Neural cell (in vitro differentiated cells): ENCODE results near the gene PAN3. TPM values are rescaled to one million over a fixed set of nuclear protein-coding genes. Genes with fewer than 3 reads are reported as not detected.
A peak's percentile ranks its signal among the peaks of the same experiment; 100 is the strongest.

Source experiments
- H2AFZ ChIP-seq: fragments of 200-600, 300-800 bp; sonication (generic), shearing (Covaris generic); 2 replicates; pipeline ENCODE4 v1.6.0; 2014; ENCODE audit warnings: low read depth, mild to moderate bottlenecking, antibody characterized with exemption, low read length, moderate library complexity
- H3F3A ChIP-seq: fragments of 200-600 bp; shearing (Covaris generic); 2 replicates; pipeline ENCODE4 v1.6.1; 2016; ENCODE audit warnings: mild to moderate bottlenecking, moderate library complexity, mixed read lengths, antibody characterized with exemption, low read length; ENCODE audit not compliant: insufficient read depth, poor library complexity, severe bottlenecking
- H3K27ac ChIP-seq: fragments of 200-600, 300-800 bp; sonication (generic), shearing (Covaris generic); 2 replicates; pipeline ENCODE4 v1.5.1; 2014; ENCODE audit warnings: mild to moderate bottlenecking, low read length, moderate library complexity
- H3K27me3 ChIP-seq: fragments of 300-800, 200-600 bp; sonication (generic), shearing (Covaris generic); 2 replicates; pipeline ENCODE4 v1.6.0; 2014; ENCODE audit warnings: mild to moderate bottlenecking, low read depth, low read length, moderate library complexity; ENCODE audit not compliant: insufficient read depth
- H3K36me3 ChIP-seq: fragments of 300-800, 200-600 bp; sonication (generic), shearing (Covaris generic); 2 replicates; pipeline ENCODE4 v1.5.1; 2014; ENCODE audit warnings: mild to moderate bottlenecking, antibody characterized with exemption, low read length, moderate library complexity; ENCODE audit not compliant: insufficient read depth
- H3K4me2 ChIP-seq: fragments of 300-800, 200-600 bp; sonication (generic), shearing (Covaris generic); 2 replicates; pipeline ENCODE4 v1.6.0; 2014; ENCODE audit warnings: mild to moderate bottlenecking, low read length
- H3K4me3 ChIP-seq: fragments of 300-800, 200-600 bp; sonication (generic), shearing (Covaris generic); 2 replicates; pipeline ENCODE4 v1.5.1; 2014; ENCODE audit warnings: mild to moderate bottlenecking, low read length, moderate library complexity
- H3K79me2 ChIP-seq: fragments of 200-600 bp; shearing (Covaris generic); replicated peaks from 2 replicates; pipeline ENCODE4 v1.6.0; 2014; ENCODE audit warnings: mild to moderate bottlenecking, low read length, moderate library complexity; ENCODE audit not compliant: insufficient read depth
- H3K9ac ChIP-seq: fragments of 300-800, 200-600 bp; sonication (generic), shearing (Covaris generic); 2 replicates; pipeline ENCODE4 v1.6.1; 2016; ENCODE audit warnings: mild to moderate bottlenecking, low read length, mixed read lengths
- H3K9me2 ChIP-seq: fragments of 200-600 bp; shearing (Covaris generic); 2 replicates; pipeline ENCODE4 v1.6.1; 2016; ENCODE audit warnings: mild to moderate bottlenecking, low read length, mixed read lengths; ENCODE audit not compliant: insufficient read depth
- H3K9me3 ChIP-seq: fragments of 200-600, 300-800 bp; sonication (generic), shearing (Covaris generic); 2 replicates; pipeline ENCODE4 v1.6.1; 2016; ENCODE audit warnings: mild to moderate bottlenecking, mixed run types, low read length, moderate library complexity, mixed read lengths
- H4K20me1 ChIP-seq: fragments of 200-600 bp; shearing (Covaris generic); 2 replicates; pipeline ENCODE4 v1.6.1; 2016; ENCODE audit warnings: mild to moderate bottlenecking, mixed run types; ENCODE audit not compliant: insufficient read depth
- EP300 ChIP-seq: fragments of 450-650 bp; conservative IDR thresholded peaks from 2 replicates; pipeline ENCODE4 v1.6.1; 2014; ENCODE audit warnings: antibody characterized with exemption, mild to moderate bottlenecking, moderate library complexity; ENCODE audit not compliant: poor library complexity, severe bottlenecking
- EZH2 ChIP-seq: fragments of 200-600, 300-800 bp; shearing (Covaris generic), sonication (generic); IDR thresholded peaks from 2 replicates; pipeline ENCODE4 v1.6.1; 2014; ENCODE audit warnings: antibody characterized with exemption, low read length, borderline replicate concordance, mild to moderate bottlenecking; ENCODE audit not compliant: insufficient read depth, poor library complexity, severe bottlenecking
- MXI1 ChIP-seq: fragments of 450-650 bp; conservative IDR thresholded peaks from 2 replicates; pipeline ENCODE4 v1.6.1; 2014; ENCODE audit warnings: antibody characterized with exemption, mild to moderate bottlenecking; ENCODE audit not compliant: poor library complexity, severe bottlenecking
- POLR2AphosphoS5 ChIP-seq: IDR thresholded peaks from 2 replicates; pipeline ENCODE4 v1.6.1; 2012
- RAD21 ChIP-seq: fragments of 450-650 bp; conservative IDR thresholded peaks from 2 replicates; pipeline ENCODE4 v1.6.1; 2014; ENCODE audit warnings: antibody characterized with exemption, mild to moderate bottlenecking, moderate library complexity
- SMC3 ChIP-seq: fragments of 450-650 bp; conservative IDR thresholded peaks from 2 replicates; pipeline ENCODE4 v1.6.1; 2014; ENCODE audit warnings: antibody characterized with exemption, mild to moderate bottlenecking, moderate library complexity; ENCODE audit not compliant: poor library complexity
- TAF1 ChIP-seq: IDR thresholded peaks from 2 replicates; pipeline ENCODE4 v1.6.1; 2012; ENCODE audit warnings: low read depth
- polyA minus RNA-seq: library from RNA; depleted of rRNA, polyadenylated mRNA; stranded (reverse); fragments of >200 nt; gene quantifications from 2 replicates; pipeline ENCODE4 v1.2.3, GENCODE V29; 2014
- polyA plus RNA-seq: library from polyadenylated mRNA; depleted of rRNA; stranded (reverse); fragments of >200 nt; gene quantifications from 2 replicates; pipeline ENCODE4 v1.2.3, GENCODE V29; 2014
- TF ChIP-seq, protein P1 (sequence below): IDR thresholded peaks from 2 replicates; pipeline ENCODE4 v1.6.1; 2012; ENCODE audit warnings: borderline replicate concordance
- TF ChIP-seq, protein P2 (sequence below): fragments of 450-650 bp; IDR thresholded peaks from 2 replicates; pipeline ENCODE4 v1.5.1; 2014; ENCODE audit warnings: antibody characterized with exemption, mild to moderate bottlenecking, moderate library complexity; ENCODE audit not compliant: poor library complexity, severe bottlenecking

The PAN3 gene
- polyA plus RNA-seq = 35.8 and 44.0 TPM in 2 replicates
- 64.8 and 65.3 TPM in 2 replicates for polyA minus RNA-seq

- no peaks in the 10 kb centered on the region for H4K20me1 ChIP-seq
- no peaks in the 10 kb centered on the region for H3K36me3 ChIP-seq
- peak within 1 kb of the TSS; percentile 81 for H2AFZ ChIP-seq
- no peaks in the 10 kb centered on the region for H3K27me3 ChIP-seq
- H3K9ac ChIP-seq = peak within 1 kb of the TSS; percentile 94
- H3K9me2 ChIP-seq = no peaks in the 10 kb centered on the region
- peak within 1 kb of the TSS; percentile 90 for H3K4me3 ChIP-seq
- H3F3A ChIP-seq = no peaks in the 10 kb centered on the region
- no peaks in the 10 kb centered on the region for H3K9me3 ChIP-seq
- peaks cover 47% of the 10 kb centered on the region for H3K79me2 ChIP-seq
- peak within 1 kb of the TSS; percentile 93 for H3K27ac ChIP-seq
- TF ChIP-seq EZH2 = no peak
- peak; percentile 18 for TF ChIP-seq RAD21
- peak; percentile 73 for TF ChIP-seq POLR2AphosphoS5
- peak; percentile 30 for TF ChIP-seq MXI1
- peak; percentile 71 for TF ChIP-seq TAF1
- TF ChIP-seq, protein P1, sequence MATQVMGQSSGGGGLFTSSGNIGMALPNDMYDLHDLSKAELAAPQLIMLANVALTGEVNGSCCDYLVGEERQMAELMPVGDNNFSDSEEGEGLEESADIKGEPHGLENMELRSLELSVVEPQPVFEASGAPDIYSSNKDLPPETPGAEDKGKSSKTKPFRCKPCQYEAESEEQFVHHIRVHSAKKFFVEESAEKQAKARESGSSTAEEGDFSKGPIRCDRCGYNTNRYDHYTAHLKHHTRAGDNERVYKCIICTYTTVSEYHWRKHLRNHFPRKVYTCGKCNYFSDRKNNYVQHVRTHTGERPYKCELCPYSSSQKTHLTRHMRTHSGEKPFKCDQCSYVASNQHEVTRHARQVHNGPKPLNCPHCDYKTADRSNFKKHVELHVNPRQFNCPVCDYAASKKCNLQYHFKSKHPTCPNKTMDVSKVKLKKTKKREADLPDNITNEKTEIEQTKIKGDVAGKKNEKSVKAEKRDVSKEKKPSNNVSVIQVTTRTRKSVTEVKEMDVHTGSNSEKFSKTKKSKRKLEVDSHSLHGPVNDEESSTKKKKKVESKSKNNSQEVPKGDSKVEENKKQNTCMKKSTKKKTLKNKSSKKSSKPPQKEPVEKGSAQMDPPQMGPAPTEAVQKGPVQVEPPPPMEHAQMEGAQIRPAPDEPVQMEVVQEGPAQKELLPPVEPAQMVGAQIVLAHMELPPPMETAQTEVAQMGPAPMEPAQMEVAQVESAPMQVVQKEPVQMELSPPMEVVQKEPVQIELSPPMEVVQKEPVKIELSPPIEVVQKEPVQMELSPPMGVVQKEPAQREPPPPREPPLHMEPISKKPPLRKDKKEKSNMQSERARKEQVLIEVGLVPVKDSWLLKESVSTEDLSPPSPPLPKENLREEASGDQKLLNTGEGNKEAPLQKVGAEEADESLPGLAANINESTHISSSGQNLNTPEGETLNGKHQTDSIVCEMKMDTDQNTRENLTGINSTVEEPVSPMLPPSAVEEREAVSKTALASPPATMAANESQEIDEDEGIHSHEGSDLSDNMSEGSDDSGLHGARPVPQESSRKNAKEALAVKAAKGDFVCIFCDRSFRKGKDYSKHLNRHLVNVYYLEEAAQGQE = peak; percentile 68
- no peak for TF ChIP-seq EP300
- no peak for TF ChIP-seq SMC3
- TF ChIP-seq, protein P2, sequence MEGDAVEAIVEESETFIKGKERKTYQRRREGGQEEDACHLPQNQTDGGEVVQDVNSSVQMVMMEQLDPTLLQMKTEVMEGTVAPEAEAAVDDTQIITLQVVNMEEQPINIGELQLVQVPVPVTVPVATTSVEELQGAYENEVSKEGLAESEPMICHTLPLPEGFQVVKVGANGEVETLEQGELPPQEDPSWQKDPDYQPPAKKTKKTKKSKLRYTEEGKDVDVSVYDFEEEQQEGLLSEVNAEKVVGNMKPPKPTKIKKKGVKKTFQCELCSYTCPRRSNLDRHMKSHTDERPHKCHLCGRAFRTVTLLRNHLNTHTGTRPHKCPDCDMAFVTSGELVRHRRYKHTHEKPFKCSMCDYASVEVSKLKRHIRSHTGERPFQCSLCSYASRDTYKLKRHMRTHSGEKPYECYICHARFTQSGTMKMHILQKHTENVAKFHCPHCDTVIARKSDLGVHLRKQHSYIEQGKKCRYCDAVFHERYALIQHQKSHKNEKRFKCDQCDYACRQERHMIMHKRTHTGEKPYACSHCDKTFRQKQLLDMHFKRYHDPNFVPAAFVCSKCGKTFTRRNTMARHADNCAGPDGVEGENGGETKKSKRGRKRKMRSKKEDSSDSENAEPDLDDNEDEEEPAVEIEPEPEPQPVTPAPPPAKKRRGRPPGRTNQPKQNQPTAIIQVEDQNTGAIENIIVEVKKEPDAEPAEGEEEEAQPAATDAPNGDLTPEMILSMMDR = peak; percentile 35
- H3K4me2 ChIP-seq = peak within 1 kb of the TSS; percentile 90
Observed at GRCh38 chr13:28138012-28138755, at the start of gene PAN3. Gene PAN3, plus strand, starts transcription at chr13:28138545. Its CDS starts 113 bp downstream, at chr13:28138658.

DNA sequence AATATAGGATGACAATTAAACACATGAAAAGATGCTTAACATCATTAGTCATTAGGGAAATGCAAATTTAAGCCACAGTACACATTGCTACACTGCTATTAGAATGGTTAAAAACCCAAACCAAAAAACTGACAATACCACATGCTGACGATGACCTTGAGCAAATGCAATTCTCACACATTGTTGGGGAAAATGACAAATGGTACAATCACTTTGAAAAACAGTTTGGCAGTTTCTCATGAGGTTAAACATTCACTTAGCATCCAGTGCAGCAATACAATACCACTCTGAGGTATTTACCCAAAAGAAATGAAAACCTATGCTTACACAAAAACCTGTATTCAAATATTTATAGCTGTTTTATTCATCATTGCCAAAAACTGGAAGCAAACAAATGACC is 49.3 kb upstream of the PAN3 start:
- TF ChIP-seq POLR2AphosphoS5 = no peak
- no peak for TF ChIP-seq MXI1
- TF ChIP-seq SMC3 = no peak
- TF ChIP-seq TAF1 = no peak
- no peaks in the 10 kb centered on the region for H3F3A ChIP-seq
- no peak overlapping the region for H3K4me2 ChIP-seq
- no peaks in the 10 kb centered on the region for H3K9me3 ChIP-seq
- no peak overlapping the region for H2AFZ ChIP-seq
- no peaks in the 10 kb centered on the region for H4K20me1 ChIP-seq
- no peak overlapping the region for H3K9ac ChIP-seq
- H3K79me2 ChIP-seq = no peaks in the 10 kb centered on the region
- no peaks in the 10 kb centered on the region for H3K27me3 ChIP-seq
- no peak overlapping the region for H3K4me3 ChIP-seq
- H3K9me2 ChIP-seq = no peaks in the 10 kb centered on the region
- H3K27ac ChIP-seq = no peak overlapping the region
- H3K36me3 ChIP-seq = no peaks in the 10 kb centered on the region
